Muscle layer of colon (tissue), 2 donors: ENCODE measurements around the gene ZBTB37.
"Not testable (repeated sequence)": the region's sequence is repeated elsewhere in the genome, so short reads cannot be mapped to it uniquely, and the experiment has no call there.

Source experiments
- H3K27ac ChIP-seq: one replicate; pipeline ENCODE4 v1.7.0; 2013; ENCODE audit warnings: low read depth, mild to moderate bottlenecking, low read length, moderate library complexity
- H3K27me3 ChIP-seq, 2 donors: one replicate each; pipeline ENCODE4 v1.7.0; 2013; ENCODE audit warnings: low read length in 2 of 2, mild to moderate bottlenecking in 2 of 2; ENCODE audit not compliant: insufficient read depth in 2 of 2, control insufficient read depth in 1 of 2
- H3K36me3 ChIP-seq: one replicate; pipeline ENCODE4 v1.7.0; 2013; ENCODE audit warnings: mild to moderate bottlenecking, low read length; ENCODE audit not compliant: insufficient read depth
- H3K4me1 ChIP-seq: one replicate; pipeline ENCODE4 v1.7.0; 2013; ENCODE audit warnings: mild to moderate bottlenecking, low read length; ENCODE audit not compliant: insufficient read depth
- H3K4me3 ChIP-seq, 2 donors: one replicate each; pipeline ENCODE4 v1.7.0; 2013; ENCODE audit warnings: low read length in 2 of 2, low read depth in 1 of 2, mild to moderate bottlenecking in 1 of 2, moderate library complexity in 1 of 2
- H3K9ac ChIP-seq: one replicate; pipeline ENCODE4 v1.7.0; 2013; ENCODE audit warnings: low read length
- H3K9me3 ChIP-seq: one replicate; pipeline ENCODE4 v1.7.0; 2013; ENCODE audit warnings: mild to moderate bottlenecking, low read length
- donor health status: abdominal sarcoma.
- donor health status: Adenocarcinoma of cecum.

ZBTB37 gene

DNA sequence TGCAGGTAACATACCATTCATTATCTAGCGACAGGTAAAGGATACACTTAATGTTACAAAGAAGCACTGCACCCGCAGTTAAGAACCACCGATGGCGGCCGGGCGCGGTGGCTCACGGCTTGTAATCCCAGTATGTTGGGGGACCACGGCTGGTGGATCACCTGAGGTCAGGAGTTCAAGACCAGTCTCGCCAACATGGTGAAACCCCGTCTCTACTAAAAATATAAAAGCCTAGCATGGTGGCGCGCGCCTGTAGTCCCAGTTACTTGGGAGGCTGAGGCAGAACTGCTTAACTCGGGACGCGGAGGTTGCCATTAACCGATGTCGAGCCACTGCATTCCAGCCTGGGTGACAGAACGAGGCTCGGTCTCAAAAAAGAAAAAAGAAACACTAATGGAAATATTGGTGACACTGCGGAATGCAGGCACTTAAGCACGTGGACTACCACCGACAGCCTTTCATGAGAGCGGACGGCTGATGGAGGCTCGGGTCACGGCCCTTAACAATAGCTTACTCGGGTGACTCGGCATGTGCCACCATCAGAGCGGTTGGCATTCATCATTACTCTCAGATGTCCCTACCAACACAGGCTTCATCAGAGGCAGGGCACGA, 933 bp upstream of the ZBTB37 start:
- Histone ChIP-seq H3K27me3 (no peaks in the 10 kb centered on the region), H3K9me3 (no peaks in the 10 kb centered on the region), H3K4me3 (peak overlapping the region; percentile 76 to 80), H3K9ac (peak overlapping the region; percentile 26), H3K36me3 (peaks cover 44% of the 10 kb centered on the region), H3K27ac (peak overlapping the region; percentile 76), H3K4me1 (peaks cover 18% of the 10 kb centered on the region)

DNA sequence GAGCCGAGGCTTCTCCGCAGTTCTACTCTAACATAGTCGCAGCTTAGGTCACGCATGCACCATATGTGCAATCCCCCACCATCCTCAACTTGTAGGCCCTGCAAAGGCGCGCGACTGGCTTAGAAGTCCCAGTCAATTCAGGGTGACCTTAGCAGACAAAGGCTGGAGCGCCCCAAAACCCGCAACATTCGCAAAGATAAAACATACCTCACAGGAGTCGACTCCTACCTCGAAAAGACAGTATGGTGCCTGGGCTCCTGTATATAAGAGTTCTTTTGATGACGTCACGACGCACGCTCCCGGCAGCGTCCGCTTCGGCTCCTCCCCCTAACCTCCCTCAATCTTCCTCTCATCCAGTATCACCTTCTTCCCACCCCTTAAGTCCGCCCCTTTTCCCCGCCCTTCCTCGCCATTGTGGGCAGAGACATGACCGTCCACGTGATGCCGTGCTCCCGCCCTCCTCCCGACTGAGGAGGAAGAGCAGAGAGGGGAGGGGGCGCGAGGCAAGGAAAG, 371 bp upstream of the ZBTB37 start, which contains the start of gene GAS5:
TSS of gene GAS5 (minus strand) at position 237 of the 513 bp plus-strand sequence.
- no peaks in the 10 kb centered on the region for H3K27me3 ChIP-seq
- peaks cover 43% of the 10 kb centered on the region for H3K36me3 ChIP-seq
- peak within 1 kb of the TSS; percentile 76 to 80 for H3K4me3 ChIP-seq
- H3K27ac ChIP-seq: peak within 1 kb of the TSS; percentile 97
- H3K9ac ChIP-seq: peak within 1 kb of the TSS; percentile 85
- H3K4me1 ChIP-seq: peaks cover 18% of the 10 kb centered on the region
- no peaks in the 10 kb centered on the region for H3K9me3 ChIP-seq

DNA sequence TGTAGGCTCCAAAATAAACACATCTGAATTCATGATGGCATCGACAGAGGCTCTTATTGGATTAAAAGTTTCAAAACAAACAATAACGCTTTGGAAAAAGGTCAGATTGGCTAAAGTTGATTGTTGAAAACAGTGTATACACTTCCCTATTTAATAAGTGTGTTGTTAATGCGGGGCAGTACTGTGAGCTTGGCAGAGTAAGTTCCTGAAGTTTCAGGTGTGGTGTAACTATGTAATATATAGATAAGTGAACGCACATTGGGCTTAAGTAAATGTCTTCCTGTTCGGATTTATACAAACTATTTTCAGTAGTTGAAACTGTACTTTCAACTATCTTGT, 810 bp downstream of the ZBTB37 start:
- peak overlapping the region; percentile 85 for H3K9ac ChIP-seq
- H3K27ac ChIP-seq: peak overlapping the region; percentile 97
- H3K4me1 ChIP-seq: peaks cover 18% of the 10 kb centered on the region
- H3K27me3 ChIP-seq: no peaks in the 10 kb centered on the region
- peak overlapping the region; percentile 76 to 80 for H3K4me3 ChIP-seq
- no peaks in the 10 kb centered on the region for H3K9me3 ChIP-seq
- H3K36me3 ChIP-seq: peaks cover 31% of the 10 kb centered on the region

DNA sequence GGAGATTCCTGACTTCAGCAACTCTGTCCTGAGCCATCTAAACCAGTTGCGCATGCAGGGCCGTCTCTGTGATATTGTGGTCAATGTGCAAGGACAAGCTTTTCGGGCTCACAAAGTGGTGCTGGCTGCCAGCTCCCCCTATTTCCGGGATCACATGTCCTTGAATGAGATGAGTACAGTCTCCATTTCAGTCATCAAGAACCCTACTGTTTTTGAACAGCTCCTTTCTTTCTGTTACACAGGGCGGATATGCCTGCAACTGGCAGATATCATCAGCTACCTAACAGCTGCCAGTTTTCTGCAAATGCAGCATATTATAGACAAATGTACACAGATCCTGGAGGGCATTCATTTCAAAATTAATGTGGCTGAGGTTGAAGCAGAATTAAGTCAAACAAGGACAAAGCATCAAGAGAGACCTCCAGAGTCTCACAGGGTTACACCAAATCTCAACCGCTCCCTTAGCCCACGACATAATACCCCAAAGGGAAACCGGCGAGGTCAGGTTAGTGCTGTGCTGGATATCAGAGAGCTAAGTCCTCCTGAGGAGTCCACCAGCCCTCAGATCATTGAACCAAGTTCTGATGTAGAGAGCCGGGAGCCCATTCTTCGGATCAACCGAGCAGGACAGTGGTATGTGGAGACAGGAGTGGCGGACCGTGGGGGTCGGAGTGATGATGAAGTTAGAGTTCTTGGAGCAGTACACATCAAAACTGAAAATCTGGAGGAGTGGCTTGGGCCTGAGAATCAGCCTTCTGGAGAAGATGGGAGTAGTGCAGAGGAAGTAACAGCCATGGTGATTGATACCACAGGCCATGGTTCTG, 2.3 kb downstream of the ZBTB37 start:
- Histone ChIP-seq H3K27ac (no peak overlapping the region), H3K4me1 (peaks cover 18% of the 10 kb centered on the region), H3K9ac (no peak overlapping the region), H3K27me3 (no peaks in the 10 kb centered on the region), H3K4me3 (no peak overlapping the region), H3K9me3 (no peaks in the 10 kb centered on the region), H3K36me3 (peaks cover 16% of the 10 kb centered on the region)

DNA sequence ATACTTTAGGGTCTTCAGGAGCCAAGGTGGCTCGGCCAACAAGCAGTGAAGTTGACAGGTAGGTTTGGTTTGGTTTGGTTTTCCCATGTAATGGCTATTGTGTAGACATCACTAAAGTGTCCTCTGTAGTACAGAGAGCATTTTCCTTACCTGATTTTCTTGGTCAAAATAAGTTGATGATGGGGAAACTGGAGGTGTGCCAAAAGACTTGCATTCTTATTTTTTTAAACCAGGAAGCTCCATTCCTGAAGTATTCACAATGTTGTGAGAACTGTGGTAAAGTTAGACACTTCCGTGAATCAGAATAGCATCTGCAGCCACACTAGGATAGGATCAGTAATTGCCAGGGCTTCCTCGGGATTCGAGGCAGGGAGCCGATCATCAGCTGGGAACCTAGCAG, 2.9 kb downstream of the ZBTB37 start:
- H3K36me3 ChIP-seq: peaks cover 10% of the 10 kb centered on the region
- H3K27me3 ChIP-seq: no peaks in the 10 kb centered on the region
- peaks cover 18% of the 10 kb centered on the region for H3K4me1 ChIP-seq
- H3K4me3 ChIP-seq: no peak overlapping the region
- H3K27ac ChIP-seq: no peak overlapping the region
- H3K9ac ChIP-seq: no peak overlapping the region
- no peaks in the 10 kb centered on the region for H3K9me3 ChIP-seq

DNA sequence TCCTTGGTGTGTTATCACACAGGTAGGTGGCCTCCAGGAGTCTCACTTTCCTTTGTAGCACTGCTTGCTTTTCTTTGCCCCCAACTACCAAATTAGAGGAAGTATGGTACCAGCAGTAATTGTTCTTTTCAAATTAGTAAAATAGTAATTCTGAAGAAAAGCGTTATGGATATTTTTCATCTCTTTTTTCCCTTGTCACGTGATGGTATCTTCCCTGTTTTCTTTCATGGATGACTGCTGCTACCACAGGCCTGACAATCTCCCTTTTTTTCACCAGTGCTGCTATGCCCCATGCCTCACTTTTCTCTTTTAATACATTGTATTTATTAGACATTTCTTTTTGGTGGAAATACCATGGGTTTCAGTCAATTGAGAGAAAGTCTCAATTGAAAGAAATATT, 3.3 kb downstream of the ZBTB37 start:
- Histone ChIP-seq H3K9ac (no peak overlapping the region), H3K27me3 (no peaks in the 10 kb centered on the region), H3K4me1 (peaks cover 16% of the 10 kb centered on the region), H3K9me3 (no peaks in the 10 kb centered on the region), H3K4me3 (no peak overlapping the region), H3K36me3 (peaks cover 7% of the 10 kb centered on the region), H3K27ac (no peak overlapping the region)

DNA sequence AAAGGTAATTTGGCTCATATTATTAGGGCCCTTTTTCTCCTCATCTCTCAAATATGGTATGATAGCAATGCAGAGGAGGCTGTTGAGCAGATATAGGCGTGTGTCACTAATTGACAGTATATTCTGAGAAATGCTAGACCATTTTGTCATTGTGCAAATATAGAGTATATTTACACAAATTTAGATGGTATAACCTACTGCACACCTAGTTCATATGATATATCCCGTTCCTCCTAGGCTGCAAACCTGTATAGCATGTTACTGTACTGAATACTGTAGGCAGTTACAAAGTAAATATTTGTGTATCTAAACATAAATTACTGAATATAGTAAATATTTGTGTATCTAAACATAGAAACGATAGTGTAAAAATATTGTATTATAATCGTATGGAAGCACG, 8.6 kb downstream of the ZBTB37 start:
- H3K4me3 ChIP-seq: no peak overlapping the region
- H3K4me1 ChIP-seq: no peaks in the 10 kb centered on the region
- H3K9me3 ChIP-seq: no peaks in the 10 kb centered on the region
- no peak overlapping the region for H3K9ac ChIP-seq
- no peak overlapping the region for H3K27ac ChIP-seq
- H3K36me3 ChIP-seq: peaks cover 11% of the 10 kb centered on the region
- no peaks in the 10 kb centered on the region for H3K27me3 ChIP-seq

DNA sequence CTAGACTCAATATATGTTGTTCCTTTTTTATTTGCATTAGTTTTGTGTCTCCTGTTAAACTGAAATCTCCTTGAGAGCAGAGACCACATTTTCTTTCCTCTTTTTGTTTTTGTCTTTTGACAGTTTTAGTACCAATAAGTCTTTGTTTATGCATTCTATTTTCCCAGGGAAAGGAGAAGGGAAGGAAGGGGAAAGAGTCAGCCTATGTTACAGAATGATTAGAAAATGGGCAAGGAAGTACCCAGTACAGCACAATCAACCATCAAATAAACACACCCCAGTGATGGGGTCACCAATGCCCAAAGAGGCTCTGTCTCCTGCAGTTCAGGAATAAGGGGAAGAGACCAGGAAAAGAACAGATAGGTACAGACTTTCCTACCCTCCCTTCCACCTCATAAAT, 10.1 kb downstream of the ZBTB37 start:
- Histone ChIP-seq H3K9ac (no peak overlapping the region), H3K4me3 (no peak overlapping the region), H3K4me1 (no peaks in the 10 kb centered on the region), H3K9me3 (no peaks in the 10 kb centered on the region), H3K27me3 (no peaks in the 10 kb centered on the region), H3K36me3 (peaks cover 11% of the 10 kb centered on the region), H3K27ac (no peak overlapping the region)

DNA sequence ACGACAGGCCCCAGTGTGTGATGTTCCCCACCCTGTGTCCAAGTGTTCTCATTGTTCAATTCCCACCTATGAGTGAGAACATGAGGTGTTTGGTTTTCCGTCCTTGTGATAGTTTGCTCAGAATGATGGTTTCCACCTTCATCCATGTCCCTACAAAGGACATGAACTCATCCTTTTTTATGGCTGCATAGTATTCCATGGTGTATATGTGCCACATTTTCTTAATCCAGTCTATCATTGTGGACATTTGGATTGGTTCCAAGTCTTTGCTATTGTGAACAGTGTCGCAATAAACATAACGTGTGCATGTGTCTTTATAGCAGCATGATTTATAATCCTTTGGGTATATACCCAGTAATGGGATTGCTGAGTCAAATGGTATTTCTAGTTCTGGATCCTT, 12.9 kb downstream of the ZBTB37 start:
- H3K9ac ChIP-seq, H3K4me3 ChIP-seq, H3K27me3 ChIP-seq, H3K27ac ChIP-seq, H3K9me3 ChIP-seq, H3K4me1 ChIP-seq: not testable (repeated sequence)
- peaks cover 18% of the 10 kb centered on the region for H3K36me3 ChIP-seq

DNA sequence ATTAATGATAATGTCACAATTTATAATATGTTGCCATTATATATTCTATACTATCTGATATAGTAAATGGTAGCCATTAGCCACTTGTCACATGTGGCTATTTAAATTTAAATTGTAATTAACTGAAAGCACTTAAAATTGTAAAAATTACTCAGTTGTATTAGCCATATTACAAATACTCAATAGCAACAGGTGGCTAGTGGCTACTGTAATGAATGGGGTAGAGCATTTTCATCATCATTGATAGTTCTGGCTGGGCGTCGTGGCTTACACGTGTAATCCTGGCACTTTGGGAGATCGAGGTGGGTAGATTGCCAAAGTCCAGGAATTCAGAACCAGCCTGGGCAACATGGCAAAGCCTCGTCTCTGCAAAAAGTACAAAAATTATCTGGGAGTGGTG, 16.5 kb downstream of the ZBTB37 start:
- Histone ChIP-seq H3K9me3 (no peaks in the 10 kb centered on the region), H3K27ac (no peak overlapping the region), H3K27me3 (no peaks in the 10 kb centered on the region), H3K9ac (no peak overlapping the region), H3K4me3 (no peak overlapping the region), H3K36me3 (peaks cover 17% of the 10 kb centered on the region), H3K4me1 (no peaks in the 10 kb centered on the region)

DNA sequence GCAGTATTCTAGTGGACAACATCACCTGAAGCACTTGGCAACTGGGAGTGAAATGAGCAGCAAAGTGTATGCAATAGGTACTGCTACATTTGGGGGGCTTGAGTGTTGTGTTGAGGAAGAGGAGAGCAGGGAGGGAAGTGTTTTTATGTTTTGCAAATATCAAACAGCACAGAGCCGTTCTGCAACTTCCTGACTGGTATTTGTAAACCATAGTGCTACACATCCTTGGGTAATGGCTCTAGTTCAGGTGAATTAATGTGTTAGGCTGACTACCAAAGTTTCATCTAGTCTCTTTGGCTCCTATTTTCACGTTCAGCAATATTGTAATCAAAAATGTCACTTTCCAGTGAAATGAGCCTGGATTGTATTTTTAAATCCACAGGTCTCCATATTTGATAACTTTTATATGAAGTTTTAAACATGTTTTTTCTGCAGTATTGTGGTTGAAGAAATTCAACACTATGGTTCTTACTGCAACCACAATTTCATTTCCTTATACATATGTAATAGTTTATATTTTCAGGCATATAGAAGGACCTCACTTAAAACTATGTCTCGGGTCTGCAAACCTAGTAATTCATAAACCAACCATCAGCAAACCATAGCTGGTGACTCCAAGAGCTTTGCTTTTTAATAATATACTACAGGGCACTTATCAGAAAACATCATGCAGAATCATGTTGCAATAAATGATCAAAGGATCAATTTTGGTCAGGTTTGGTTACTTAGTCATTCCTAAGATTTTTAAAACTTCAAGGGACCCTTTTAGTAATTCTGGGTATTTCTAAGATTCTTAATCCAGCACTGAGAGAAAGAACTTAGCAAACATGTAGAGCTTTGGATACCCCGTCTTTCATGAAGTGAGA, 18.8 kb downstream of the ZBTB37 start:
- Histone ChIP-seq H3K4me1 (no peaks in the 10 kb centered on the region), H3K4me3 (no peak overlapping the region), H3K9me3 (no peaks in the 10 kb centered on the region), H3K27ac (no peak overlapping the region), H3K36me3 (peaks cover 17% of the 10 kb centered on the region), H3K27me3 (no peaks in the 10 kb centered on the region), H3K9ac (no peak overlapping the region)
